HG03135 (cell line): ENCODE data around the gene ZNF440.
"Not testable (repeated sequence)": the region's sequence is repeated elsewhere in the genome, so short reads cannot be mapped to it uniquely, and the experiment has no call there.

Experiments
- ATAC-seq: cut with Tn5 transposase; IDR thresholded peaks from one replicate; pipeline ENCODE4 v1.9.1; 2021; ENCODE audit warnings: mild to moderate bottlenecking, moderate library complexity; ENCODE audit not compliant: unreplicated experiment

The ZNF440 gene

GRCh38 chr19:11814029-11814699 lies at the start of gene ZNF440:
TSS of gene ZNF440 (plus strand) at chr19:11814273. CDS start at chr19:11814448, 175 bp downstream.
- ATAC-seq = peak; percentile 97

GRCh38 chr19:11766597-11767591 lies 47.2 kb upstream of the ZNF440 start, which contains the start of gene ZNF441:
TSS of gene ZNF441 (plus strand) at chr19:11767000. CDS start at chr19:11767194, 194 bp downstream.
- peak; percentile 89 for ATAC-seq

- ATAC-seq = peak; percentile 40
Measured at GRCh38 chr19:11767633-11768133, 46.4 kb upstream of the ZNF440 start.

GRCh38 chr19:11769995-11770394 lies 44.1 kb upstream of the ZNF440 start:
- ATAC-seq = no peak

- not testable (repeated sequence) for ATAC-seq
Measured at GRCh38 chr19:11771520-11771919, 42.6 kb upstream of the ZNF440 start.

- not testable (repeated sequence) for ATAC-seq
Measured at GRCh38 chr19:11776669-11777068, 37.4 kb upstream of the ZNF440 start.

- no peak for ATAC-seq
Measured at GRCh38 chr19:11780431-11781020, 33.5 kb upstream of the ZNF440 start.

GRCh38 chr19:11781295-11782057 lies 32.6 kb upstream of the ZNF440 start:
- no peak for ATAC-seq

- no peak for ATAC-seq
Measured at GRCh38 chr19:11783767-11784166, 30.3 kb upstream of the ZNF440 start.

- no peak for ATAC-seq
Measured at GRCh38 chr19:11784356-11784755, 29.7 kb upstream of the ZNF440 start.

GRCh38 chr19:11787536-11787935 lies 26.5 kb upstream of the ZNF440 start:
- ATAC-seq = no peak

GRCh38 chr19:11792942-11793341 lies 21.1 kb upstream of the ZNF440 start:
- ATAC-seq = no peak

GRCh38 chr19:11797491-11797890 lies 16.6 kb upstream of the ZNF440 start:
- no peak for ATAC-seq

GRCh38 chr19:11798391-11799330 lies 15.4 kb upstream of the ZNF440 start, which contains the start of gene ZNF491:
TSS of gene ZNF491 (plus strand) at chr19:11798523. CDS start at chr19:11805954, 7,431 bp downstream.
- peak; percentile 94 for ATAC-seq

GRCh38 chr19:11806354-11807098 lies 7.5 kb upstream of the ZNF440 start:
- no peak for ATAC-seq

GRCh38 chr19:11807099-11807380 lies 7.0 kb upstream of the ZNF440 start:
- ATAC-seq = no peak

- peak; percentile 17 for ATAC-seq
Measured at GRCh38 chr19:11813703-11814028, 407 bp upstream of the ZNF440 start.

- peak; percentile 11 for ATAC-seq
Measured at GRCh38 chr19:11814700-11815035, 595 bp downstream of the ZNF440 start.
